Endothelial cell of umbilical vein (primary cell): Measurements from ENCODE around the gene PRM1.

Experiments
- CTCF ChIP-seq, 2 donors: IDR thresholded peaks; 1 replicate in 1 of 2; 2 replicates in 1 of 2; pipeline ENCODE4 v1.5.1; 2011; ENCODE audit warnings: low read length in 2 of 2, mild to moderate bottlenecking in 2 of 2, moderate library complexity in 2 of 2, control low read depth in 1 of 2, inconsistent platforms in 1 of 2, low read depth in 1 of 2; ENCODE audit not compliant: insufficient read depth in 1 of 2; ENCODE audit errors: extremely low read depth in 1 of 2
- EZH2 ChIP-seq: IDR thresholded peaks from 2 replicates; pipeline ENCODE4 v1.6.1; 2012; ENCODE audit warnings: borderline replicate concordance, low read depth, mild to moderate bottlenecking, moderate library complexity, low read length, inconsistent platforms; ENCODE audit not compliant: severe bottlenecking
- POLR2AphosphoS5 ChIP-seq: IDR thresholded peaks from 2 replicates; pipeline ENCODE4 v1.6.1; 2012; ENCODE audit warnings: low read depth, mild to moderate bottlenecking, control low read depth, low read length, moderate library complexity; ENCODE audit not compliant: insufficient read depth
- TF ChIP-seq, protein P1 (sequence below): IDR thresholded peaks from 2 replicates; pipeline ENCODE4 v1.6.1; 2011; ENCODE audit not compliant: insufficient read depth, insufficient read length

- TF ChIP-seq CTCF (IDR thresholded peaks at IDR 0.05; ENCODE audit: extremely low read depth in 1 of 2, insufficient read depth in 1 of 2, low read depth in 1 of 2, low read length in 2 of 2) (no peak), EZH2 (no peak), POLR2AphosphoS5 (no peak)
- TF ChIP-seq, protein P1, sequence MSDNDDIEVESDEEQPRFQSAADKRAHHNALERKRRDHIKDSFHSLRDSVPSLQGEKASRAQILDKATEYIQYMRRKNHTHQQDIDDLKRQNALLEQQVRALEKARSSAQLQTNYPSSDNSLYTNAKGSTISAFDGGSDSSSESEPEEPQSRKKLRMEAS = no peak
These were observed 8.0 kb downstream of the PRM1 start, which contains the start of gene PRM3 for GRCh38 chr16:11272921-11273720.
